Endothelial cell of umbilical vein (primary cell): ENCODE results near the gene TSPOAP1. TPM values are rescaled to one million over a fixed set of nuclear protein-coding genes. Genes with fewer than 3 reads are reported as not detected.

Source experiments
- Bru-seq: library from RNA; stranded (reverse); fragments of 400-500 nt; gene quantifications from one replicate; lab custom pipeline; 2021; lab: Mats Ljungman, UMichigan
- BruChase-seq, 2 experiments: library from RNA; stranded (reverse); fragments of 400-500 nt; gene quantifications; one replicate each; lab custom pipeline; 2021; lab: Mats Ljungman, UMichigan
- BruUV-seq: library from RNA; stranded (reverse); fragments of 400-500 nt; replicated peaks from 2 replicates; lab custom pipeline; 2021; lab: Mats Ljungman, UMichigan
- CTCF ChIA-PET: fragments of 300-600, 350-600 bp; sonication (Branson Sonifier 250); formaldehyde crosslinking; loops from one replicate; lab custom pipeline; 2021; ENCODE audit warnings: antibody characterized with exemption, inconsistent platforms; lab: Charles Lee
- POLR2A ChIA-PET: fragments of 300-600, 350-600 bp; sonication (Branson Sonifier 250); formaldehyde crosslinking; loops from one replicate; lab custom pipeline; 2021; ENCODE audit warnings: antibody characterized with exemption, inconsistent platforms; lab: Charles Lee
- DNase-seq: peaks from one replicate; pipeline ENCODE4 v3.0.0-alpha.2; 2011; ENCODE audit warnings: low read depth, low spot score
- FAIRE-seq: peaks from 2 replicates; lab custom pipeline; 2011; peaks lifted over from hg19 to GRCh38; lab: Jason Lieb, UNC
- H2AFZ ChIP-seq: 2 replicates; pipeline ENCODE4 v1.6.0; 2012; ENCODE audit warnings: low read depth, low read length, control low read depth, inconsistent platforms
- H3K27ac ChIP-seq: 2 replicates; pipeline ENCODE4 v1.5.1; 2011; ENCODE audit warnings: low read depth, mild to moderate bottlenecking, control low read depth, low read length, moderate library complexity; ENCODE audit not compliant: insufficient read depth
- H3K27me3 ChIP-seq, 2 experiments: 2 replicates each; pipeline versions ENCODE4 v1.6.0 to v1.6.1; 2011; ENCODE audit warnings: low read length in 2 of 2, mixed read lengths in 1 of 2; ENCODE audit not compliant: control insufficient read depth in 2 of 2, insufficient read depth in 2 of 2
- H3K36me3 ChIP-seq, 2 experiments: 2 replicates in 1 of 2; 3 replicates in 1 of 2; pipeline ENCODE4 v1.5.1; 2011; ENCODE audit warnings: low read length in 2 of 2, mild to moderate bottlenecking in 1 of 2, moderate library complexity in 1 of 2; ENCODE audit not compliant: control insufficient read depth in 2 of 2, insufficient read depth in 2 of 2; ENCODE audit errors: extremely low read depth in 1 of 2
- H3K4me1 ChIP-seq: 3 replicates; pipeline ENCODE4 v1.5.1; 2011; ENCODE audit warnings: mild to moderate bottlenecking, low read length; ENCODE audit not compliant: control insufficient read depth, insufficient read depth; ENCODE audit errors: extremely low read depth
- H3K4me2 ChIP-seq: 2 replicates; pipeline ENCODE4 v1.6.1; 2011; ENCODE audit warnings: low read length, control low read depth, mixed read lengths; ENCODE audit not compliant: insufficient read depth
- H3K4me3 ChIP-seq, 3 experiments: fragments of 200-600 bp in 1 of 3; sonication (generic), shearing (Covaris generic) in 1 of 3; replicated peaks in 1 of 3; 2 replicates each; pipeline ENCODE4 v1.5.1; 2011 to 2016; ENCODE audit warnings: control low read depth in 3 of 3, low read length in 3 of 3, mild to moderate bottlenecking in 2 of 3, inconsistent platforms in 1 of 3, low read depth in 1 of 3, moderate library complexity in 1 of 3; ENCODE audit not compliant: insufficient read depth in 1 of 3
- H3K79me2 ChIP-seq: 2 replicates; pipeline ENCODE4 v1.6.0; 2012; ENCODE audit warnings: low read length, inconsistent platforms; ENCODE audit not compliant: control insufficient read depth, insufficient read depth
- H3K9ac ChIP-seq: replicated peaks from 2 replicates; pipeline ENCODE3; 2011; ENCODE audit warnings: low read length, control low read depth; ENCODE audit not compliant: insufficient read depth; ENCODE audit errors: extremely low read depth
- H3K9me1 ChIP-seq: replicated peaks from 3 replicates; pipeline ENCODE4 v1.6.0; 2011; ENCODE audit warnings: mild to moderate bottlenecking, low read length; ENCODE audit not compliant: control insufficient read depth, insufficient read depth; ENCODE audit errors: extremely low read depth
- H3K9me3 ChIP-seq: replicated peaks from 2 replicates; pipeline ENCODE4 v1.5.1; 2012; ENCODE audit warnings: low read length, inconsistent platforms; ENCODE audit not compliant: control insufficient read depth, insufficient read depth
- H4K20me1 ChIP-seq: replicated peaks from 2 replicates; pipeline ENCODE3; 2011; ENCODE audit warnings: mild to moderate bottlenecking, low read length; ENCODE audit not compliant: control insufficient read depth, insufficient read depth; ENCODE audit errors: extremely low read depth
- EZH2 ChIP-seq: IDR thresholded peaks from 2 replicates; pipeline ENCODE4 v1.6.1; 2012; ENCODE audit warnings: borderline replicate concordance, low read depth, mild to moderate bottlenecking, moderate library complexity, low read length, inconsistent platforms; ENCODE audit not compliant: severe bottlenecking
- FOS ChIP-seq: IDR thresholded peaks from 2 replicates; pipeline ENCODE4 v1.6.1; 2011; ENCODE audit warnings: mild to moderate bottlenecking, low read length, moderate library complexity, borderline replicate concordance; ENCODE audit not compliant: insufficient read depth
- GATA2 ChIP-seq: IDR thresholded peaks from 2 replicates; pipeline ENCODE4 v1.7.0; 2011; ENCODE audit warnings: low read depth, mild to moderate bottlenecking, moderate library complexity, mixed read lengths, low read length; ENCODE audit not compliant: insufficient read length, insufficient read depth
- JUN ChIP-seq: IDR thresholded peaks from 2 replicates; pipeline ENCODE4 v1.6.1; 2011; ENCODE audit warnings: borderline replicate concordance, low read depth; ENCODE audit not compliant: insufficient read length, insufficient read depth
- MYC ChIP-seq: IDR thresholded peaks from one replicate; pipeline ENCODE4 v1.6.1; 2011; ENCODE audit warnings: mild to moderate bottlenecking, low read depth, low read length
- POLR2A ChIP-seq: IDR thresholded peaks from 2 replicates; pipeline ENCODE4 v1.6.1; 2012; ENCODE audit warnings: low read depth, mild to moderate bottlenecking, control low read depth, low read length
- POLR2AphosphoS5 ChIP-seq: IDR thresholded peaks from 2 replicates; pipeline ENCODE4 v1.6.1; 2012; ENCODE audit warnings: low read depth, mild to moderate bottlenecking, control low read depth, low read length, moderate library complexity; ENCODE audit not compliant: insufficient read depth
- dilution Hi-C: fragments of 300-500 bp; cut with MboI; formaldehyde crosslinking; loops from one replicate; pipeline ENCODE4 v1.15.0; 2019; ENCODE audit warnings: low sequenced_read_pairs; ENCODE audit not compliant: extremely low pct_ligation_motif_present
- intact Hi-C: fragments of 100-400 bp; cut with micrococcal nuclease; formaldehyde crosslinking; loops from one replicate; pipeline ENCODE4 v1.10.0; 2022
- long read RNA-seq: library from polyadenylated mRNA; stranded (forward); transcript quantifications from one replicate; pipeline ENCODE4 v2.0.0, GENCODE V29; 2021
- polyA minus RNA-seq, 3 experiments: library from RNA; depleted of rRNA, polyadenylated mRNA; stranded (reverse); fragments of >200 nt; gene quantifications; 1 replicate in 1 of 3; 2 replicates in 2 of 3; pipeline ENCODE4 v1.2.3, GENCODE V29; 2011
- polyA plus RNA-seq, 4 experiments: library from polyadenylated mRNA; depleted of rRNA in 3 of 4; stranded (reverse) in 3 of 4; unstranded in 1 of 4; fragments of >200 nt; gene quantifications; 2 replicates each; pipeline versions ENCODE4 v1.2.1 to v1.2.3, GENCODE V29; 2011 to 2012; ENCODE audit warnings: missing spikeins in 1 of 4
- total RNA-seq: library from RNA; stranded (reverse); gene quantifications from 2 replicates; pipeline ENCODE4 v1.2.3, GENCODE V29; 2021
- TF ChIP-seq, protein P1 (sequence below): IDR thresholded peaks from 2 replicates; pipeline ENCODE4 v1.6.1; 2011; ENCODE audit not compliant: insufficient read depth, insufficient read length
- TF ChIP-seq, protein P2 (sequence below), 2 donors: IDR thresholded peaks; 1 replicate in 1 of 2; 2 replicates in 1 of 2; pipeline ENCODE4 v1.5.1; 2011; ENCODE audit warnings: low read length in 2 of 2, mild to moderate bottlenecking in 2 of 2, moderate library complexity in 2 of 2, control low read depth in 1 of 2, inconsistent platforms in 1 of 2, low read depth in 1 of 2; ENCODE audit not compliant: insufficient read depth in 1 of 2; ENCODE audit errors: extremely low read depth in 1 of 2

Gene TSPOAP1
- total RNA-seq (not detected in 2 replicates), polyA plus RNA-seq (not detected in 2 replicates), polyA minus RNA-seq (not detected in 2 replicates), Bru-seq, nascent RNA (not detected), BruChase-seq, experiment 1, labeled RNA remaining after a 6-hour chase (not detected), BruChase-seq, experiment 2, labeled RNA remaining after a 2-hour chase (not detected)
- polyA plus RNA-seq (2011; cell fraction: cytosol; rRNA removed) = not detected in 2 replicates
- not detected in 2 replicates for polyA plus RNA-seq (2011; cell fraction: nucleus; rRNA removed)
- not detected in 2 replicates for polyA plus RNA-seq (2012)
- polyA minus RNA-seq (2011; cell fraction: cytosol; rRNA and poly(A)+ RNA removed) = not detected
- not detected in 2 replicates for polyA minus RNA-seq (2011; cell fraction: nucleus; rRNA and poly(A)+ RNA removed)
- long read RNA-seq = 0 reads

DNA sequence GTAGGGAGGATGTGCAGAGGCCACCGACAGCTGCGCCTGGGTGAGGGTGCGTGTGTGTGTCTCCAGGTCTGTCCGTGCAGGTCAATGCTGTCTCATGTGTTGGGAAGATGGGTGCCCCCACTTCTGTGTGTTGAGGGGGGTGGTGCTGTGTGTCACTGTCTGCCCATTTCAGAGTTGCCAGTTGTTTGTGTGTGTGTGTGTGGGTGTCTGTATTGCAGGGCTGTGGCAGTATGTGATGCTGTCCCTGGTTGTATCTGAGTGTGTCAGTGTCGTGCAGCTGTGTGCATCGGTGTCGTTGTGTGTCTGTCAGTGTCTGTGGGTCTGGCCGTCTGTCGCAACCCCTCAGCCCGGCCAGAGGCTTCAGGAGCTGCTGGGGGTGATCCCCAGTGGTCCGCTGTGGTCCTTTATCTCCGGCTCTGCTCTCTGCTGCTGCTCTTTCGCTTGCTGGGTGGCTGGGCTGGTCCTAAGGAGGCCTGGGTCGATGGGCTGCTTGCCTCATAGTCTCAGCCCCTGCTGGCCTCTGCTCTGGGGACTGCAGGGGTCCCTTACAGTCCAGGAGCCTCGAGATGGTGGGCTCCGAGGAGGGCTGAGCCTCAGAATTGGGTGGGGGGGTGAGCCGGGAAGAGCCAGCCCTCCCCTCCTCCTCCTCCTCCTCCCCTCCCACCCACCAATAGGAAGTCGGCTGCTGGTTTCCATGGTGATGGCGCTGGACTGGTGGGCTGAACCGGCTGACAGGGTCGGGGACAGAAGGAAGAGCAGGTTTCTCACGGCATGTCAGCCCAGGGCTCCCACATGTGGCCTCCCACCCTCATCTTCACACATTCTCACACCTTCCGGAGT, at the start of gene TSPOAP1:
Gene TSPOAP1 (minus strand): TSS at position 601 of the 840 bp plus-strand sequence. CDS start 875 bp downstream, outside the sequence.
- BruUV-seq = no TSS peak
- POLR2A ChIA-PET = no interaction called here
- intact Hi-C loops = no loop called here

More for the DNA sequence above, at the start of gene TSPOAP1:
- no peak within 1 kb of the TSS for H2AFZ ChIP-seq
- CTCF ChIA-PET = interaction anchor here (1.9 kb wide), 1 partner anchor 20 kb away, joined by 5 read pairs; no protein-coding TSS in a partner anchor
- no peak for FAIRE-seq
- TF ChIP-seq EZH2 (no peak), FOS (no peak), JUN (no peak), POLR2AphosphoS5 (no peak), MYC (no peak), GATA2 (no peak), POLR2A (no peak)
- TF ChIP-seq, protein P1, sequence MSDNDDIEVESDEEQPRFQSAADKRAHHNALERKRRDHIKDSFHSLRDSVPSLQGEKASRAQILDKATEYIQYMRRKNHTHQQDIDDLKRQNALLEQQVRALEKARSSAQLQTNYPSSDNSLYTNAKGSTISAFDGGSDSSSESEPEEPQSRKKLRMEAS = no peak
- TF ChIP-seq, protein P2, sequence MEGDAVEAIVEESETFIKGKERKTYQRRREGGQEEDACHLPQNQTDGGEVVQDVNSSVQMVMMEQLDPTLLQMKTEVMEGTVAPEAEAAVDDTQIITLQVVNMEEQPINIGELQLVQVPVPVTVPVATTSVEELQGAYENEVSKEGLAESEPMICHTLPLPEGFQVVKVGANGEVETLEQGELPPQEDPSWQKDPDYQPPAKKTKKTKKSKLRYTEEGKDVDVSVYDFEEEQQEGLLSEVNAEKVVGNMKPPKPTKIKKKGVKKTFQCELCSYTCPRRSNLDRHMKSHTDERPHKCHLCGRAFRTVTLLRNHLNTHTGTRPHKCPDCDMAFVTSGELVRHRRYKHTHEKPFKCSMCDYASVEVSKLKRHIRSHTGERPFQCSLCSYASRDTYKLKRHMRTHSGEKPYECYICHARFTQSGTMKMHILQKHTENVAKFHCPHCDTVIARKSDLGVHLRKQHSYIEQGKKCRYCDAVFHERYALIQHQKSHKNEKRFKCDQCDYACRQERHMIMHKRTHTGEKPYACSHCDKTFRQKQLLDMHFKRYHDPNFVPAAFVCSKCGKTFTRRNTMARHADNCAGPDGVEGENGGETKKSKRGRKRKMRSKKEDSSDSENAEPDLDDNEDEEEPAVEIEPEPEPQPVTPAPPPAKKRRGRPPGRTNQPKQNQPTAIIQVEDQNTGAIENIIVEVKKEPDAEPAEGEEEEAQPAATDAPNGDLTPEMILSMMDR (IDR thresholded peaks at IDR 0.05; ENCODE audit: extremely low read depth in 1 of 2, insufficient read depth in 1 of 2, low read depth in 1 of 2, low read length in 2 of 2) = no peak
- no peaks in the 10 kb centered on the region for H3K4me1 ChIP-seq
- H3K9me3 ChIP-seq = no peaks in the 10 kb centered on the region
- no peak within 1 kb of the TSS for H3K9ac ChIP-seq
- H3K4me2 ChIP-seq = no peak within 1 kb of the TSS
- dilution Hi-C loops = no loop called here
- no peak for DNase-seq
- H3K9me1 ChIP-seq = no peaks in the 10 kb centered on the region
- peaks cover 20 to 22% of the 10 kb centered on the region in 2 experiments for H3K27me3 ChIP-seq
- H3K36me3 ChIP-seq = no peaks in the 10 kb centered on the region
- no peak within 1 kb of the TSS for H3K27ac ChIP-seq
- no peaks in the 10 kb centered on the region for H3K79me2 ChIP-seq
- no peak within 1 kb of the TSS for H3K4me3 ChIP-seq
- H4K20me1 ChIP-seq = no peaks in the 10 kb centered on the region
